Keratinocyte (primary cell): ENCODE measurements around the gene ADAMTS9.

ENCODE experiments used
- CTCF ChIP-seq, 3 experiments: IDR thresholded peaks in 1 of 3; conservative IDR thresholded peaks in 1 of 3; optimal IDR thresholded peaks in 1 of 3; 2 replicates in 2 of 3; 3 replicates in 1 of 3; pipeline versions ENCODE3 to v1.5.1; 2011; ENCODE audit warnings: low read length in 3 of 3, mild to moderate bottlenecking in 3 of 3, moderate library complexity in 2 of 3, control low read depth in 1 of 3, inconsistent platforms in 1 of 3; ENCODE audit not compliant: insufficient read depth in 2 of 3; ENCODE audit errors: extremely low read depth in 1 of 3
- EZH2 ChIP-seq: IDR thresholded peaks from one replicate; pipeline ENCODE4 v1.6.1; 2012; ENCODE audit warnings: inconsistent platforms, mild to moderate bottlenecking, low read length, moderate library complexity

- no peak for TF ChIP-seq CTCF (optimal IDR thresholded peaks at IDR 0.05 in 1 of 3, IDR thresholded peaks at IDR 0.05 in 1 of 3, conservative IDR thresholded peaks at IDR 0.05 in 1 of 3; ENCODE audit: extremely low read depth in 1 of 3, insufficient read depth in 2 of 3, low read length in 3 of 3)
- no peak for TF ChIP-seq EZH2
Measured at GRCh38 chr3:64496786-64497490, 190.9 kb downstream of the ADAMTS9 start.
